Common myeloid progenitor, CD34-positive (primary cell): Measurements from ENCODE around the gene SHH.

Source experiments
- CTCF ChIA-PET: fragments of 350-600 bp; sonication (Branson Sonifier 250); formaldehyde crosslinking; loops from one replicate; lab custom pipeline; 2021; ENCODE audit warnings: antibody characterized with exemption; lab: Charles Lee
- POLR2A ChIA-PET: fragments of 350-600 bp; sonication (Branson Sonifier 250); formaldehyde crosslinking; loops from one replicate; lab custom pipeline; 2021; ENCODE audit warnings: antibody characterized with exemption; lab: Charles Lee
- DNase-seq, 3 donors: peaks; one replicate each; pipeline versions ENCODE4 v3.0.0 to v3.0.0-alpha.2; 2013
- H3K27ac ChIP-seq, 2 experiments: 1 replicate in 1 of 2; 2 replicates in 1 of 2; pipeline ENCODE4 v1.7.0; 2013; ENCODE audit warnings: inconsistent platforms in 2 of 2, low read length in 2 of 2, mild to moderate bottlenecking in 2 of 2, low read depth in 1 of 2, moderate library complexity in 1 of 2; ENCODE audit not compliant: severe bottlenecking in 2 of 2, insufficient read depth in 1 of 2, poor library complexity in 1 of 2
- H3K27me3 ChIP-seq, 5 experiments: replicated peaks in 2 of 5; 1 replicate in 3 of 5; 2 replicates in 2 of 5; pipeline versions ENCODE4 v1.6.1 to v1.7.0; 2013; ENCODE audit warnings: low read length in 4 of 5, mild to moderate bottlenecking in 2 of 5, moderate library complexity in 2 of 5, inconsistent platforms in 1 of 5; ENCODE audit not compliant: insufficient read depth in 5 of 5, control insufficient read depth in 4 of 5
- H3K36me3 ChIP-seq, 4 experiments: 1 replicate in 2 of 4; 2 replicates in 2 of 4; pipeline versions ENCODE4 v1.6.1 to v1.7.0; 2013; ENCODE audit warnings: low read length in 3 of 4, control low read depth in 1 of 4, mild to moderate bottlenecking in 1 of 4; ENCODE audit not compliant: control insufficient read depth in 4 of 4, insufficient read depth in 4 of 4
- H3K4me1 ChIP-seq, 4 experiments: 1 replicate in 3 of 4; 2 replicates in 1 of 4; pipeline versions ENCODE4 v1.6.1 to v1.7.1; 2013; ENCODE audit warnings: low read length in 3 of 4, mild to moderate bottlenecking in 3 of 4, control low read depth in 1 of 4, inconsistent platforms in 1 of 4, moderate library complexity in 1 of 4; ENCODE audit not compliant: control insufficient read depth in 4 of 4, insufficient read depth in 4 of 4; ENCODE audit errors: control extremely low read depth in 1 of 4
- H3K4me3 ChIP-seq, 7 experiments: 1 replicate in 4 of 7; 2 replicates in 3 of 7; pipeline versions ENCODE4 v1.5.1 to v1.7.0; 2013; ENCODE audit warnings: mild to moderate bottlenecking in 7 of 7, low read length in 6 of 7, moderate library complexity in 6 of 7, inconsistent platforms in 2 of 7, low read depth in 2 of 7, control low read depth in 1 of 7; ENCODE audit not compliant: insufficient read depth in 4 of 7, control insufficient read depth in 1 of 7; ENCODE audit errors: extremely low read depth in 1 of 7
- H3K9me3 ChIP-seq, 5 experiments: 1 replicate in 4 of 5; 2 replicates in 1 of 5; pipeline versions ENCODE4 v1.6.1 to v1.7.1; 2013; ENCODE audit warnings: low read length in 4 of 5, mild to moderate bottlenecking in 2 of 5, inconsistent platforms in 1 of 5, low read depth in 1 of 5, moderate library complexity in 1 of 5; ENCODE audit not compliant: control insufficient read depth in 4 of 5, insufficient read depth in 2 of 5; ENCODE audit errors: control extremely low read depth in 1 of 5
- WGBS: methylation state at CpG from one replicate; pipeline ENCODE4 v1.1.5; 2013; ENCODE audit not compliant: insufficient coverage; 5-methylcytosine and 5-hydroxymethylcytosine counted together

The SHH gene

GRCh38 chr7:155776606-155777005 is 35.7 kb downstream of the SHH start:
- DNase-seq = no peak
- ChIA-PET CTCF (interaction anchor here (0.7 to 1.1 kb wide), 3 partner anchors 9 to 764 kb away, joined by 3 to 5 read pairs (median 3); no protein-coding TSS in a partner anchor), POLR2A (no interaction called here)
- Histone ChIP-seq H3K4me3 (no peak overlapping the region), H3K36me3 (peaks cover 4 to 92% (median 59%) of the 10 kb centered on the region in 4 experiments), H3K9me3 (no peaks in the 10 kb centered on the region), H3K27ac (no peak overlapping the region), H3K27me3 (no peaks in the 10 kb centered on the region), H3K4me1 (no peaks in the 10 kb centered on the region)
- WGBS = 100% methylated on average over 7 of the region's 8 CpGs

GRCh38 chr7:155775691-155776090 is 36.6 kb downstream of the SHH start:
- peaks cover 5 to 91% (median 59%) of the 10 kb centered on the region in 4 experiments for H3K36me3 ChIP-seq
- CTCF ChIA-PET = interaction anchor here (1.1 to 1.4 kb wide), 2 partner anchors 8 to 172 kb away, joined by 3 to 5 read pairs; no protein-coding TSS in a partner anchor
- H3K4me3 ChIP-seq = no peak overlapping the region
- no peaks in the 10 kb centered on the region for H3K27me3 ChIP-seq
- H3K4me1 ChIP-seq = no peaks in the 10 kb centered on the region
- WGBS = 94% methylated on average over 7 of the region's 7 CpGs
- POLR2A ChIA-PET = no interaction called here
- no peaks in the 10 kb centered on the region for H3K9me3 ChIP-seq
- no peak overlapping the region for H3K27ac ChIP-seq
- no peak for DNase-seq

DNA sequence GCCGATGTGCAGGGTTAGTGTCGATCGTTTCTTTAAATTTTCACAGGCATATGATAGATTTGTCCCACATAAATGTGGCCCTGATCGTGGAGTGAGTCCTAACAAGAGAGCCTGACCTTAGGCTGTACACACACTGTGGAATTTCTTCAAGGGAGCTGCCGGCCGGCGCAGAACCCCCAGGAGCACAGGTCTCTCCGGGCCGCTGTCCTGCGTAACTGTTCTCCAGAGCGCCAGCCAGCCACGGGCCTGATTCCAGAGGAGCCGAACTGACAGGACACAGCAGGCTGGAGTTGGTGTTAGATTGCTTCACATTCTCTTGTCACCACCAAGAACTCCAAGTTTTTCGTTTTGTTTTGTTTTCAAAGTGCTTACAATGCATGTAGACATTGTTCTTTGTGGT is 37.3 kb downstream of the SHH start:
- POLR2A ChIA-PET = no interaction called here
- Histone ChIP-seq H3K36me3 (peaks cover 6 to 91% (median 61%) of the 10 kb centered on the region in 4 experiments), H3K9me3 (no peaks in the 10 kb centered on the region), H3K4me1 (no peaks in the 10 kb centered on the region), H3K27ac (no peak overlapping the region), H3K4me3 (no peak overlapping the region), H3K27me3 (no peaks in the 10 kb centered on the region)
- 92% methylated on average over 14 of the region's 14 CpGs for WGBS
- CTCF ChIA-PET = interaction anchor here (1.4 kb wide), 1 partner anchor 172 kb away, joined by 3 read pairs; no protein-coding TSS in a partner anchor
- no peak for DNase-seq

DNA sequence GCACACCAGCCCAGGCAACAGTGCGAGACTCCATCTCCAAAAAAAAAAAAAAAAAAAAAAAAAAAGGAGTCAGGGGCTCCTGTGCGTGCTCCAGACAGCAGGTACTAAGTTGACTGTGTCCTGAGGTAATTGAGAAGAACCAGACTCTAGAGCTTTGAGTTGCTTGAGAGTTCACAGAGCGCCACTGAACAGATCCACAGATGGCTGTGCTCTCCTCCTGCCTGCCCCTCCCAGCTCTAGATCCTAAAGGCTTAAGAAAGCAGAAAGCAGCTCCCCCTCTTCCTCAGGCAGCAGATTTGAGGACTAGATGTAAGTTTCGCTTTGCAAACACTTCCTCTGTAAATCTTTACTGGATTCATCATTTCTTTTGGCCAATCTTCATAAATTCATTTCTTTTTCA is 38.7 kb downstream of the SHH start:
- Histone ChIP-seq H3K9me3 (no peaks in the 10 kb centered on the region), H3K4me3 (no peak overlapping the region), H3K36me3 (peaks cover 9 to 88% (median 67%) of the 10 kb centered on the region in 4 experiments), H3K4me1 (no peaks in the 10 kb centered on the region), H3K27me3 (no peaks in the 10 kb centered on the region), H3K27ac (no peak overlapping the region)
- WGBS = 100% methylated on average over 2 of the region's 4 CpGs
- CTCF ChIA-PET = interaction anchor here (0.9 to 9.5 kb wide), 3 partner anchors 12 to 1600 kb away, joined by 3 to 137 read pairs (median 4); no protein-coding TSS in a partner anchor
- POLR2A ChIA-PET = interaction anchor here (1.1 kb wide), 1 partner anchor 129 kb away, joined by 3 read pairs; the partner anchor contains the start of gene RBM33
- no peak for DNase-seq

DNA sequence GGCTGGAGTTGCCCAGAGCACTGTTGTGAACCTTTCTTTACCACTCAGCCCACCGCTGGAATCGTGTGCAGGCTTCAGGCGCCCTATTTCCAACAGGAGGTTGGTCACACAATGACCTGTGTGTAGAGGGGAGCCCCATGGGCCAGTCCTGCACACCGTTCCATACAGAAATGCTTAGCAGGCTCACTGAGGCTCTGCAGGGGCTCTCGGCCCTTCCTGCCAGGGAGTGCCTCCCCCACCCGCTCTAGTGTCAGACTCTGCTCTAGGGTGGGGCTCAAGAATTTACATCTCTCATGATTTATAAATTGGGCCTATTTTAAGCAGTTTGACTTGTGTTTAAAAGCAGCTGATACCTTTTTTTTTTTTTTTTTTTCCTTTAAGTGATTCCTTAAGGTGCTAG is 42.0 kb downstream of the SHH start:
- CTCF ChIA-PET = interaction anchor here (0.9 to 9.5 kb wide), 3 partner anchors 11 to 392 kb away, joined by 3 to 137 read pairs (median 3); no protein-coding TSS in a partner anchor
- POLR2A ChIA-PET = interaction anchor here (0.6 kb wide), 1 partner anchor 167 kb away, joined by 3 read pairs; no protein-coding TSS in a partner anchor

DNA sequence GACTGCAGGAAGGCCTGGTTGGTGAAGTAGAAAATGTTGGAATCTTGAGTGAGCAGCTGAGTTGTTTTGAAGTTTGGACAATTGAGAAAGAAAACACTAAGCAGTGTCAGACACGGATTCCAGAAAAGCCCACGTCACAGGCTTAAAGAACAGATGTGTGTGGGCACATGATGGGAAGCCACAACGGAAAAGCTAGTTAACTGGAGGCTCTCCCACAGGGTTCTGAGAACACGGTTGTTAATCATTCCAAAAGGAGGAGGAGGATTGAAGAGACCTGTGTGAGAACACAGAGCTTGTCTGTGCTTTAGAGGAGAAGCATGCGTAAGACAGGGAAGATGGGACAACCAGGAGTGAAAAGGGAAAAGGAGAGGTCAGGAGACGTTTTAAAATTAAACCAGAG is 42.6 kb downstream of the SHH start:
- CTCF ChIA-PET = interaction anchor here (0.9 to 9.5 kb wide), 4 partner anchors 10 to 391 kb away, joined by 3 to 137 read pairs (median 3); no protein-coding TSS in a partner anchor
- no peak overlapping the region for H3K27ac ChIP-seq
- 87% methylated on average over 6 of the region's 6 CpGs for WGBS
- no peaks in the 10 kb centered on the region for H3K27me3 ChIP-seq
- POLR2A ChIA-PET = no interaction called here
- no peaks in the 10 kb centered on the region for H3K9me3 ChIP-seq
- no peak for DNase-seq
- peaks cover 19 to 86% (median 69%) of the 10 kb centered on the region in 4 experiments for H3K36me3 ChIP-seq
- H3K4me1 ChIP-seq = peaks cover 0 to 12% (median 3%) of the 10 kb centered on the region in 4 experiments
- H3K4me3 ChIP-seq = no peak overlapping the region

More for the DNA sequence above, 42.0 kb downstream of the SHH start:
- H3K9me3 ChIP-seq = no peaks in the 10 kb centered on the region
- DNase-seq = no peak
- no peak overlapping the region for H3K4me3 ChIP-seq
- WGBS = 84% methylated on average over 5 of the region's 6 CpGs
- H3K36me3 ChIP-seq = peaks cover 19 to 86% (median 71%) of the 10 kb centered on the region in 4 experiments
- H3K27ac ChIP-seq = no peak overlapping the region
- no peaks in the 10 kb centered on the region for H3K27me3 ChIP-seq
- peaks cover 0 to 7% (median 0%) of the 10 kb centered on the region in 4 experiments for H3K4me1 ChIP-seq
